Upper lobe of left lung (tissue), 6 donors: Measurements from ENCODE around the gene BCO1. TPM values are rescaled to one million over a fixed set of nuclear protein-coding genes. Genes with fewer than 3 reads are reported as not detected.
A peak's percentile ranks its signal among the peaks of the same experiment; 100 is the strongest.

Experiments
- ATAC-seq, 2 donors: fragments of 200-7000 bp; cut with Tn5 transposase; one replicate each; pipeline ENCODE4 v1.9.1; 2022; ENCODE audit warnings: mild to moderate bottlenecking in 2 of 2, moderate library complexity in 2 of 2; ENCODE audit not compliant: low FRiP score in 2 of 2
- DNase-seq, 2 donors: peaks; one replicate each; pipeline ENCODE4 v3.0.0-alpha.2; 2019 to 2020
- H3K27ac ChIP-seq, 4 donors: fragments of 200-600 bp; sonication (generic); one replicate each; pipeline ENCODE4 v1.5.1; 2016 to 2019
- H3K27me3 ChIP-seq, 4 donors: fragments of 200-600 bp; sonication (generic); one replicate each; pipeline ENCODE4 v1.5.1; 2017 to 2019
- H3K36me3 ChIP-seq, 4 donors: fragments of 200-600 bp; sonication (generic); one replicate each; pipeline ENCODE4 v1.5.1; 2016 to 2019
- H3K4me1 ChIP-seq, 4 donors: fragments of 200-600 bp; sonication (generic); one replicate each; pipeline ENCODE4 v1.5.1; 2018 to 2019
- H3K4me3 ChIP-seq, 4 donors: fragments of 200-600 bp; sonication (generic); one replicate each; pipeline ENCODE4 v1.5.1; 2017 to 2019; ENCODE audit warnings: mild to moderate bottlenecking in 2 of 4, moderate library complexity in 1 of 4
- H3K9me3 ChIP-seq, 4 donors: fragments of 200-600 bp; sonication (generic); one replicate each; pipeline ENCODE4 v1.5.1; 2018 to 2019
- EP300 ChIP-seq, 4 donors: sonication (generic); formaldehyde crosslinking; IDR thresholded peaks; one replicate each; pipeline ENCODE4 v1.5.1; 2017; ENCODE audit warnings: antibody characterized with exemption in 4 of 4, control low read depth in 2 of 4
- POLR2A ChIP-seq, 4 donors: fragments of 450-650 bp; IDR thresholded peaks; one replicate each; pipeline ENCODE4 v1.5.1; 2016 to 2017; ENCODE audit warnings: antibody characterized with exemption in 4 of 4, mild to moderate bottlenecking in 2 of 4
- POLR2AphosphoS5 ChIP-seq, 2 donors: sonication (generic); formaldehyde crosslinking; IDR thresholded peaks; one replicate each; pipeline ENCODE4 v1.5.1; 2017; ENCODE audit warnings: antibody characterized with exemption in 2 of 2
- WGBS, 2 donors: methylation state at CpG; one replicate each; pipeline ENCODE4 v1.1.5; 2017 to 2018; 5-methylcytosine and 5-hydroxymethylcytosine counted together
- total RNA-seq, 6 donors: library from RNA; depleted of rRNA in 4 of 6; stranded (reverse); fragments of >200 nt in 4 of 6; gene quantifications; one replicate each; pipeline versions ENCODE4 v1.1.0 to v1.2.1, GENCODE V29; 2016 to 2021
- TF ChIP-seq, protein P1 (sequence below), 6 experiments: fragments of 450-650 bp in 4 of 6; fragments of 200-600 bp in 2 of 6; sonication (generic) in 2 of 6; IDR thresholded peaks; one replicate each; pipeline ENCODE4 v1.5.1; 2016 to 2019; ENCODE audit warnings: antibody characterized with exemption in 6 of 6
- donor health status: DM: no; HTN: no; CAD: no; lungs with moderate emphysema.
- donor health status: DM: no; HTN: yes; CAD: no; lungs with severe emphysema.

The BCO1 gene
- total RNA-seq, 6 donors from 2014 or later = 0.17 to 0.92 TPM; not detected in 4

DNA sequence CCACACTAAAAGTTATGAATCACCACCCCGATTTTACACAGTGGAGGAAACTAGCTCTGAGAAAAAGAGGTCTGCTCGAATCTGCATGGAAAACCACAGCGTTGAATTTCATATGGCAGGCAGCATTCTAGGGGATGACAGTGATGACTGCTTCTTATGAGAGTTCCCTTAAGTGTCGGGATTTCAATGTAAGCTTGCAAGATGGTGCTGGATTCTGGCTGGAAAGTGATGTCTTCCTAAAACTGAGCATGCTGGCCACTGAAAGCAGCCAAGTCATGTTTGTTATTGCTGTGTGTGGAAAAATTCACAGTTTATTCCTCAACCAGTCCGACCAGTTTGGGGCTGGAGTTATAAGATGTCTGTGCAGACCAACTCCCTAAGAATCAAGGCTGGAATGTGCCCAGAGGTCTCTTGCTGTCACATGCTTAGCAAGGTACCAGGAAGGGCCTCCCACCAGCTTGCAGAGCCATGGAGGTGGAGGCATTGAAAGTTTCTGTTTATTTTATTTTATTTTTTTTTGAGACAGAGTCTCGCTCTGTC, 39.1 kb downstream of the BCO1 start:
- no peaks in the 10 kb centered on the region for H3K4me1 ChIP-seq
- no peaks in the 10 kb centered on the region for H3K36me3 ChIP-seq
- TF ChIP-seq POLR2AphosphoS5 (IDR thresholded peaks at IDR 0.05) = no peak
- TF ChIP-seq EP300 (IDR thresholded peaks at IDR 0.05) = no peak
- TF ChIP-seq, protein P1, sequence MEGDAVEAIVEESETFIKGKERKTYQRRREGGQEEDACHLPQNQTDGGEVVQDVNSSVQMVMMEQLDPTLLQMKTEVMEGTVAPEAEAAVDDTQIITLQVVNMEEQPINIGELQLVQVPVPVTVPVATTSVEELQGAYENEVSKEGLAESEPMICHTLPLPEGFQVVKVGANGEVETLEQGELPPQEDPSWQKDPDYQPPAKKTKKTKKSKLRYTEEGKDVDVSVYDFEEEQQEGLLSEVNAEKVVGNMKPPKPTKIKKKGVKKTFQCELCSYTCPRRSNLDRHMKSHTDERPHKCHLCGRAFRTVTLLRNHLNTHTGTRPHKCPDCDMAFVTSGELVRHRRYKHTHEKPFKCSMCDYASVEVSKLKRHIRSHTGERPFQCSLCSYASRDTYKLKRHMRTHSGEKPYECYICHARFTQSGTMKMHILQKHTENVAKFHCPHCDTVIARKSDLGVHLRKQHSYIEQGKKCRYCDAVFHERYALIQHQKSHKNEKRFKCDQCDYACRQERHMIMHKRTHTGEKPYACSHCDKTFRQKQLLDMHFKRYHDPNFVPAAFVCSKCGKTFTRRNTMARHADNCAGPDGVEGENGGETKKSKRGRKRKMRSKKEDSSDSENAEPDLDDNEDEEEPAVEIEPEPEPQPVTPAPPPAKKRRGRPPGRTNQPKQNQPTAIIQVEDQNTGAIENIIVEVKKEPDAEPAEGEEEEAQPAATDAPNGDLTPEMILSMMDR (IDR thresholded peaks at IDR 0.05) = no peak
- no peak for TF ChIP-seq POLR2A (IDR thresholded peaks at IDR 0.05)
- no peaks in the 10 kb centered on the region for H3K27me3 ChIP-seq
- ATAC-seq = no peak
- no peak overlapping the region for H3K27ac ChIP-seq
- H3K9me3 ChIP-seq = no peaks in the 10 kb centered on the region
- no peak overlapping the region for H3K4me3 ChIP-seq
- DNase-seq = peak in 1 of 2 donors; percentile 35
- WGBS, 2 donors = 65 to 67% methylated on average over 6 of the region's 6 CpGs

DNA sequence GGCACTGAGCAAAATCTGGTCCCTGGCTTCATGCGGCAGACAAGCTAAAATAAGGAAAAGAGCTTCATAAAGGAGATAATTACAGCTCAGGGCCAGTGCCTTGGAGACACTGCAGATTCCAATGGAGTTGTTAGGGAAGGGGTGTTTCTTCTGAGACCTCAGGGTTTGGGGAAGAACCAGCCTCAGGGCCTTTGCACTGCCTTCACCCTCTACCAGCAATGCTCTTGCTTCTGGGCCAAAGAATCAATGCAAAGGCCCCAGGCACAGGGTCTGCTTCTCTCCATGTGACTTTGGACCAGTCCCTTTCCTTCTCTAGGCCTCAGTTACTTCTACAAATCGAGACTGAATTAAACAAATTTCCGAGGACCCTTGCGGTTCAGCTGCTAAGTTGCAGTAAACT, 40.0 kb downstream of the BCO1 start:
- no peak for TF ChIP-seq POLR2AphosphoS5 (IDR thresholded peaks at IDR 0.05)
- TF ChIP-seq POLR2A (IDR thresholded peaks at IDR 0.05) = no peak
- TF ChIP-seq, protein P1 (IDR thresholded peaks at IDR 0.05) = no peak
- no peak for TF ChIP-seq EP300 (IDR thresholded peaks at IDR 0.05)
- WGBS, 2 donors = 97% methylated on average over 4 of the region's 4 CpGs
- Histone ChIP-seq H3K27me3 (no peaks in the 10 kb centered on the region), H3K4me3 (no peak overlapping the region), H3K27ac (no peak overlapping the region), H3K4me1 (no peaks in the 10 kb centered on the region), H3K9me3 (no peaks in the 10 kb centered on the region), H3K36me3 (no peaks in the 10 kb centered on the region)
- no peak for ATAC-seq
- no peak for DNase-seq

DNA sequence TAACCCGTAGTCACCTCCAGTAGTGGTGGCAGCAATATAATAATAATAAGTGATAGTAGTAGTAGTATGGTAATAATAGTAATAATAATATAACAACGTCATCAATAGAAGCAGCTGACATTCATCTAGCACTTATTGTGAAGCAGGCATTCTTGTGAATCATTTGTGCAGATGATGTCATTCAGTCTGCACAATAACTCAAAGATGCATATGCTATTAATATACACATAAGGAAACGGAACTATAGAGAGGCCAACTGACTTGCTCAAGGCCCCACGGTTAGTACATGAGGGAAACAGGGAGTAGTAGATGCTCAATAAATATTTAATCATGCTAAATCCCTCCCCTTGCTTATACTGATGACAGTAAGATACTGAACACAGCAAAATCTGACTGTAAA, 40.9 kb downstream of the BCO1 start:
- H3K27ac ChIP-seq = no peak overlapping the region
- WGBS, 2 donors = 57 to 70% methylated on average over 4 of the region's 4 CpGs
- no peak for DNase-seq
- H3K9me3 ChIP-seq = no peaks in the 10 kb centered on the region
- H3K27me3 ChIP-seq = no peaks in the 10 kb centered on the region
- no peak for ATAC-seq
- no peak overlapping the region for H3K4me3 ChIP-seq
- no peak for TF ChIP-seq EP300 (IDR thresholded peaks at IDR 0.05)
- TF ChIP-seq, protein P1 (IDR thresholded peaks at IDR 0.05) = no peak
- TF ChIP-seq POLR2A (IDR thresholded peaks at IDR 0.05) = no peak
- no peak for TF ChIP-seq POLR2AphosphoS5 (IDR thresholded peaks at IDR 0.05)
- no peaks in the 10 kb centered on the region for H3K4me1 ChIP-seq
- no peaks in the 10 kb centered on the region for H3K36me3 ChIP-seq

DNA sequence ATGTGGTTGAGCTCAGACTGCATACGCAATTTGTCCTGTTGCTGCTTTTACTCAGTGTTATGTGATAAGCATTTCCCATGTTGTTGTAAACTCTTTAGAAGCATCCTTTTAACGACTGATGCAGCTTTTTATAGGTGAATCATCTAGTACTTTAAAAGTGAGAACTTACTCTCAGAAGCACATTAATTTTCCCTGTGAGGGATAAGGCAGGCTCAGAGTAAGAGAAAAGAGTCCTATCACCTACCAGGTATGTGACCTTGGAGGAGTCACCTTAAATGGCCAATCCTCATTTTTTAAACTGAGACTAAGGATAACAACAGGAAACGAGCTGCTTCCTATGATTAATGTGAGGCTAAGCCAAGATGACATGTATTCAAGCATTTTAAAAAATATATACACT, 41.9 kb downstream of the BCO1 start:
- Histone ChIP-seq H3K36me3 (no peaks in the 10 kb centered on the region), H3K4me1 (no peaks in the 10 kb centered on the region), H3K9me3 (no peaks in the 10 kb centered on the region), H3K4me3 (no peak overlapping the region), H3K27ac (no peak overlapping the region), H3K27me3 (no peaks in the 10 kb centered on the region)
- ATAC-seq (no peak), DNase-seq (no peak)
- WGBS, 2 donors = 36 to 47% methylated on average over 3 of the region's 3 CpGs
- TF ChIP-seq POLR2AphosphoS5 (IDR thresholded peaks at IDR 0.05) (no peak), EP300 (IDR thresholded peaks at IDR 0.05) (no peak), POLR2A (IDR thresholded peaks at IDR 0.05) (no peak)
- TF ChIP-seq, protein P1 (IDR thresholded peaks at IDR 0.05) = no peak

DNA sequence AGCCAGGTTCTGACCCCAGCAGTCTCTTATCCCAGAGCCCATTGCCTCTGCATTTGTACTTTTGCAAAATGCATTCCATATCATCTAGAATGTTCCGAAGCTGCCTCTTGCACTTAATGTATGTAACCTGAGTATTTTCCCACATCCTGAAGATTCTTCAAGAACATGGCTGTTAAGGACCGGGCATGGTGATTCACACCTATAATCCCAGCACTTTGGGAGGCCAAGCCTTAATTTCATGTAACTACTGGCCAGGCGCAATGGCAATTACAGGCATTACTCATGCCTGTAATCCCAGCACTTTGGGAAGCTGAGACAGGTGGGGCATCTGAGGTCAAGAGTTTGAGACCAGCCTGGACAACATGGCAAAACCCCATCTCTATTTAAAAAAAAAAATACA, 44.6 kb downstream of the BCO1 start:
- H3K9me3 ChIP-seq = no peaks in the 10 kb centered on the region
- TF ChIP-seq POLR2AphosphoS5 (IDR thresholded peaks at IDR 0.05) (no peak), POLR2A (IDR thresholded peaks at IDR 0.05) (no peak), EP300 (IDR thresholded peaks at IDR 0.05) (no peak)
- TF ChIP-seq, protein P1 (IDR thresholded peaks at IDR 0.05) = no peak
- DNase-seq (no peak), ATAC-seq (no peak)
- no peaks in the 10 kb centered on the region for H3K36me3 ChIP-seq
- WGBS, 2 donors = 88 to 100% methylated on average over 3 of the region's 3 CpGs
- H3K4me3 ChIP-seq = no peak overlapping the region
- H3K4me1 ChIP-seq = no peaks in the 10 kb centered on the region
- no peak overlapping the region for H3K27ac ChIP-seq
- no peaks in the 10 kb centered on the region for H3K27me3 ChIP-seq
